ENCODE measurements around the gene DSCAML1. TPM values are rescaled to one million over a fixed set of nuclear protein-coding genes. Genes with fewer than 3 reads are reported as not detected.

DSCAML1 gene
- total and polyA plus RNA-seq, 9 of the 15 experiments (the other 6 are each of a cell fraction or from before 2014, with no cell fraction given), result not detected

GRCh38 chr11:117618302-117618981 lies 178.6 kb downstream of the DSCAML1 start (continued):
- TF ChIP-seq ATF2 (CRISPR knock-in tag; IDR thresholded peaks at IDR 0.05), result no peak
- no peak for TF ChIP-seq ZNF395 (CRISPR knock-in tag; IDR thresholded peaks at IDR 0.05)
- no peak for TF ChIP-seq MCM3 (IDR thresholded peaks at IDR 0.05)
- TF ChIP-seq ZNF589 (CRISPR knock-in tag; IDR thresholded peaks at IDR 0.05; ENCODE audit: low read depth), result no peak
- no peak for TF ChIP-seq ZFP1 (CRISPR knock-in tag; IDR thresholded peaks at IDR 0.05)
- no peak for TF ChIP-seq JUNB (CRISPR knock-in tag; conservative IDR thresholded peaks at IDR 0.05)
- no peak for TF ChIP-seq NFIC (IDR thresholded peaks at IDR 0.05)
- no peak for TF ChIP-seq ZNF3 (CRISPR knock-in tag; IDR thresholded peaks at IDR 0.05)
- TF ChIP-seq TOE1 (IDR thresholded peaks at IDR 0.05; ENCODE audit: borderline replicate concordance), result no peak
- TF ChIP-seq TOE1 (CRISPR knock-in tag; IDR thresholded peaks at IDR 0.05; ENCODE audit: borderline replicate concordance, low read depth), result no peak
- no peak for TF ChIP-seq ZNF444 (CRISPR knock-in tag; IDR thresholded peaks at IDR 0.05)
- TF ChIP-seq ZNF134 (CRISPR knock-in tag; conservative IDR thresholded peaks at IDR 0.05), result no peak
- TF ChIP-seq ZC3H11A (IDR thresholded peaks at IDR 0.05; ENCODE audit: low read depth, low read length), result no peak
- TF ChIP-seq PTRF (tag; IDR thresholded peaks at IDR 0.05), result no peak
- TF ChIP-seq, protein P1, sequence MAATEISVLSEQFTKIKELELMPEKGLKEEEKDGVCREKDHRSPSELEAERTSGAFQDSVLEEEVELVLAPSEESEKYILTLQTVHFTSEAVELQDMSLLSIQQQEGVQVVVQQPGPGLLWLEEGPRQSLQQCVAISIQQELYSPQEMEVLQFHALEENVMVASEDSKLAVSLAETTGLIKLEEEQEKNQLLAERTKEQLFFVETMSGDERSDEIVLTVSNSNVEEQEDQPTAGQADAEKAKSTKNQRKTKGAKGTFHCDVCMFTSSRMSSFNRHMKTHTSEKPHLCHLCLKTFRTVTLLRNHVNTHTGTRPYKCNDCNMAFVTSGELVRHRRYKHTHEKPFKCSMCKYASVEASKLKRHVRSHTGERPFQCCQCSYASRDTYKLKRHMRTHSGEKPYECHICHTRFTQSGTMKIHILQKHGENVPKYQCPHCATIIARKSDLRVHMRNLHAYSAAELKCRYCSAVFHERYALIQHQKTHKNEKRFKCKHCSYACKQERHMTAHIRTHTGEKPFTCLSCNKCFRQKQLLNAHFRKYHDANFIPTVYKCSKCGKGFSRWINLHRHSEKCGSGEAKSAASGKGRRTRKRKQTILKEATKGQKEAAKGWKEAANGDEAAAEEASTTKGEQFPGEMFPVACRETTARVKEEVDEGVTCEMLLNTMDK (IDR thresholded peaks at IDR 0.05; ENCODE audit: borderline replicate concordance, insufficient read depth, low read depth, low read length, poor library complexity, severe bottlenecking), result no peak
- TF ChIP-seq, protein P2, sequence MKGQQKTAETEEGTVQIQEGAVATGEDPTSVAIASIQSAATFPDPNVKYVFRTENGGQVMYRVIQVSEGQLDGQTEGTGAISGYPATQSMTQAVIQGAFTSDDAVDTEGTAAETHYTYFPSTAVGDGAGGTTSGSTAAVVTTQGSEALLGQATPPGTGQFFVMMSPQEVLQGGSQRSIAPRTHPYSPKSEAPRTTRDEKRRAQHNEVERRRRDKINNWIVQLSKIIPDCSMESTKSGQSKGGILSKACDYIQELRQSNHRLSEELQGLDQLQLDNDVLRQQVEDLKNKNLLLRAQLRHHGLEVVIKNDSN (CRISPR knock-in tag; IDR thresholded peaks at IDR 0.05), result no peak
- TF ChIP-seq RFX5 (IDR thresholded peaks at IDR 0.05; ENCODE audit: low read depth, low read length), result no peak

Measured in K562 (cell line).